Right renal pelvis (tissue), 4 donors: ENCODE data around the gene MMP15. TPM values are rescaled to one million over a fixed set of nuclear protein-coding genes. Genes with fewer than 3 reads are reported as not detected.
"Not testable (repeated sequence)": the region's sequence is repeated elsewhere in the genome, so short reads cannot be mapped to it uniquely, and the experiment has no call there.

Source experiments
- DNase-seq, 4 donors: peaks; one replicate each; pipeline ENCODE4 v3.0.0-alpha.2; 2013; ENCODE audit warnings: low read depth in 4 of 4, low spot score in 3 of 4, missing footprints in 1 of 4
- polyA plus RNA-seq, 4 donors: library from polyadenylated mRNA; unstranded; fragments of 120-200 nt; gene quantifications; one replicate each; pipeline ENCODE4 v1.2.1, GENCODE V29; 2013; ENCODE audit not compliant: insufficient read length in 4 of 4

MMP15 gene
- polyA plus RNA-seq, 4 donors: 13.7 to 22.2 (median 14.4) TPM

DNA sequence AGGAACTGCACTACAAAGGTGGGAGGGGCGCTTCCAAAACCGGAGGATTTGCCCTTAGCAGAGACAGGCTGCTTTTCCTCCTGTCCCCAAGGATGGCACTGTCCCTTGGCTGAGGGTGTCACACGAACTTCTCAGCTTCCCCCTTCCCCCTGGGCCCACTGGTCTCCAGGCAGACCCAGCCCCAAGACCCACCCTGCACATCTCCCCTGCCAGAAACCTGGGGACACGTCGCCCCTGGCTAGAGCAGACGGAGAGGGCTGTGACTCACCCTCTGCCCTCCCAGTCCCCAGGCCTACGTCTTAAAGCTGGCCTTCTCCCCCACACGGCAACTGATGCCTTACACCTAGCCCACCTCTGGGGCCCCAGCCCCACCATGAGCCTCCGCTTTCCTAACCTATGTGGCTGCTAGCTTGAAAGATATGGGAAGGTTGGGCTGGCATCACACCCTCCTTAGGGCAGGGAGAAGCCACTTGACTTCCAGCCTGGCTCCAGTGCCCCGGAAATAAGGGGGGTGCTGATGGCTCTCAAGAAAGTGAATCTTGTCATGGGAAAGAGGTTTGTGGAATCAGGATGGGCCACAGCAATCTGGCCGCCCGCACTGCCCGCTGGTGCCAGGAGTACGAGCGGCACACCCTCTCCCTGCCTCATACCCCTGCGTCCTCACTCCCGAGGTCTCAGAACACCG, 29.7 kb upstream of the MMP15 start:
- DNase-seq: no peak

DNA sequence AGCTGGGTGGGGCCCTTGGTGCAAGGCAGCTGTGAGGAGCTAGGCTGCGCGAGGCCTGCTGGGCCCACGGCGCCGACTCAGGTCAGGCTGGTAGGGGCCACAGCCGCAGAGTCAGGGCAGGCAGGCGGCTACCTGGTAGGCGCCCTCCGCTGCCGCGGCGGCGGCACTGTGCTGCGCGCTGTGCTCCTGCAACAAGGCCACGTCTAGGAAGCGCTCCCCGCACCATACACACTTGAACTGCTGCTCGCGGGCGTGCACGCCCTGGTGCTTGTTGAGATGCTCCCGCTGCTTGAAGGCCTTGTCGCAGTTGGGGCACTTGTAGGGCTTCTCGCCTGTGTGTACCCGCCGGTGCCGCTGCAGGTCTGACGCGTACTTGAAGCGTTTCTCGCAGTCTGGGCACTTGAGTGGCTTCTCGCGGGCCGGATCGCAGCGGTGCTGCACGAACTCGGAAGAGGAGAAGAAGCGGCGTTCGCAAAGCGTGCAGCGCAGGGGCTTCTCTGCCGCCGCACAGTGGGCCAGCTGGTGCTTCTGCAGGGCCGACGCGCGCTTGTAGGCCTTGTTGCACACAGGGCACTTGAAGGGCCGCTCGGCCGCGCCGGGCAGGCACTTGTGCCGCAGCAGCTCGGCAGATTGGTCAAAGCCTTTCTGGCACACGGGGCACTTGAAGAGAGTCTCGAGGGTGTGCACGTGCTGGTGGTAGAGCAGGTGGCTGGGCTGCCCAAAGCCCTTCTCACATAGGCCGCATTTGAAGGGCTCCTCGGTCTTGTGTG, 29.0 kb upstream of the MMP15 start:
- no peak for DNase-seq

DNA sequence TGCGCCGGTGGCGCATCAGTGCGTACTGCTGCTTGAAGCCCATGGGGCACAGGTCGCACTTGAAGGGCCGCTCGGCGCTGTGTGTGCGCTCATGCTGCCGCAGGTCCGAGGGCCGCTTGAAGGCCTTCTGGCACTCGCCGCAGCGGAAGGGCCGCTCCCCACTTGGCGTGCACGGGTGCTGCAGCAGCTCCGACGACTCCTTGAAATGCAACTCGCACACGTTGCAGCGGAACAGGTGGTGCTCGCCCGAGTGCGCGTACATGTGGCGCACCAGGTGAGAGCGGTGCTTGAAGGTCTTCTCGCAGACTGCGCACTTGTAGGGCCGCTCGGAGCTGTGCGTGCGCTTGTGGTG, 28.4 kb upstream of the MMP15 start:
- no peak for DNase-seq

DNA sequence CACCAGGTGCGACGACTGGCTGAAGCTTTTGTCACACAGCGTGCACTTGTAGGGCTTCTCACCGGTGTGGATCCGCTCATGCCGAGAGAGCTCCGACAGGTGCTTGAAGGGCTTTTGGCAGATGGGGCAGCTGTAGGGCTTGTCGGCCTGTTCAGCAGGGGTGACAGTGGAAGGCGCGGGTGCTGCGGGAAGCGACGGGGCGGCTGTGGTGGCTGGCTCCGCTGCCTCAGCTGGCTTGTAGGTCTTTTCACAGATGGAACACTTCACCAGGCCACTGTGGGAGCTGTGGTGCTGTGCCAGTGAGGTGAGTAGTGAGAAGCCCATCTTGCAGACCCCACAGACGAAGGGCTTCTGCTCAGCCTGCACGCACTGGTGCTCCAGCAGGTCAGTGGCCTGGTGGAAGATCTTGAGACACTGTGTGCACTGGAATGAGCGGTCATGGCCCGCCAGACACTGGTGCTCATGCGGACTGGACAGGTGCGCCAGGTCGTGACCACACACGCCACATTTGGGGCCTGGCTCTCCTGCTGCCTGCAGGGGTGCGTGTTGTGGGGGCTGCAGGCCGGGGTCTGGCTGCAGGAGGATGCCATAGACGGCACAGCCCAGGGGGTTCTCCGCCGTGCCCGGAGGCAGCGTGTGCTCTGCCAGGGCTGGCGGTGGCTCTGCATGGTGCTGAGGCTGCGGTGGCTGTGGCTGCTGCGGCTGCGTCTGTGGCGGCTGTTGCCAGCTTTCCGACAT, 27.9 kb upstream of the MMP15 start:
- no peak for DNase-seq

DNA sequence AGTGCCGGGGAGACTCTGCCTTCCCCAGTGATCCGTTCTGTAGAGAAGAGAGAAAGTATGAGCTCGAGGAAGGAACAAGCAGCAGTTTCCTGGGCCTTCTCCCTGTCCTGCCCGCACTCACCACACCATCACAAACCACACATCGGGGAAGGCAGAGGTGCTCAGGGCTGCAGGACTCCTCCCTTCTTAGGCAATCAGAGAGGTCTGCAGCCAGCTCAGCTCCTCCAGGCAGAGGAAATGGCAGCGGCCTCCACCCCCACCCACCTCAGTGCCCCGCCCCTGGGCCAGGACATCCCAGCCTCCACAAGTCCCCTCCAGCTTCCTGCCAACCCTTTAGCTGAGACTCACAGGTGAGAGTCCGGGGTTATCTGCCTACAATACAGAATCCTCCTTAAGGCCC, 27.1 kb upstream of the MMP15 start:
- no peak for DNase-seq

DNA sequence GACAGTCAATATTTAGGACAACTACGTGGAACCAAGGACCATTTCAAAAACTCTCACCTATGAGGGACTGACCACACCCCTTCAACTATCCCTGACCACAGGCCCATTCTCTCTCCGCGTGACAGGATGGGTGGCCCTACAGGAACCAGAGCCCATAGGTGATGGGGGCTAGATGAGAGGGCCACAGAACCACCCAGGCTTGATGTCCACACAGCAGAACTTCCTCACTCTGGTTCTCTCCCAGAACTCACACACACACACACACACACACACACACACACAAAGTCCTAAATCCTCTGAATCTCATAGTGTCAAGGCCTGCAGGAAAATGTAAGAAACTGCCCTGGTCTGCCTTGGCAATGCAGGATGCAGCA, 26.6 kb upstream of the MMP15 start:
- no peak for DNase-seq

DNA sequence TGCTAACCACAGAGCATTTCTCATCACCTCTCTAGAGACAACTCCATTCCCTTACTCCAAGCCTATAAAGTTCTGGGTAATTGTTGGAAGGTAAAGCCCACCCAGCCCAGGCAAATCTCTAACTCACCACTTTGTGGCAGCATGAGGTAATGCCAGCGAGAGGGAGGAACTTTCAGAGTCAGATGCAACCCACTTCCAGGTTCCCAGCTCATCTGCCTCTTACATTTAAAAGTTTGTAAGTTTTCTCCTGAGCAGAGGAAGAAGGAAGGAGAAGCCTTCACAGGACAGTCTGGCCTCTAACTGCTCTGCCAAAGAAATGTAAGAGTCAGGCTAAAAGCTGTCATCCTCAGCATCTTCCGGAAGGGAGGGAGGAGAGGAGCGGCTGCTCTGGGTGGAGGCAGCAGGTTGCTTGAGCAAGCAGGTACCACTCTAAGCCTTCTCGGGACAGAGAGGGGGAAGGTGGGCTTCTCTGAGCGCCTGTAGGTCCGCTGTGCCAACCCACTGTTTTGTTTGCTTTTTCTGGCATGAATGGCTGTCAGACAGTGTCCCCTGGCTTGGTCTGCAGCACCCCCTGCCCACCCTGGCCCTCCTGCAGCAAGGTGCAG, 26.1 kb upstream of the MMP15 start:
- DNase-seq: no peak

DNA sequence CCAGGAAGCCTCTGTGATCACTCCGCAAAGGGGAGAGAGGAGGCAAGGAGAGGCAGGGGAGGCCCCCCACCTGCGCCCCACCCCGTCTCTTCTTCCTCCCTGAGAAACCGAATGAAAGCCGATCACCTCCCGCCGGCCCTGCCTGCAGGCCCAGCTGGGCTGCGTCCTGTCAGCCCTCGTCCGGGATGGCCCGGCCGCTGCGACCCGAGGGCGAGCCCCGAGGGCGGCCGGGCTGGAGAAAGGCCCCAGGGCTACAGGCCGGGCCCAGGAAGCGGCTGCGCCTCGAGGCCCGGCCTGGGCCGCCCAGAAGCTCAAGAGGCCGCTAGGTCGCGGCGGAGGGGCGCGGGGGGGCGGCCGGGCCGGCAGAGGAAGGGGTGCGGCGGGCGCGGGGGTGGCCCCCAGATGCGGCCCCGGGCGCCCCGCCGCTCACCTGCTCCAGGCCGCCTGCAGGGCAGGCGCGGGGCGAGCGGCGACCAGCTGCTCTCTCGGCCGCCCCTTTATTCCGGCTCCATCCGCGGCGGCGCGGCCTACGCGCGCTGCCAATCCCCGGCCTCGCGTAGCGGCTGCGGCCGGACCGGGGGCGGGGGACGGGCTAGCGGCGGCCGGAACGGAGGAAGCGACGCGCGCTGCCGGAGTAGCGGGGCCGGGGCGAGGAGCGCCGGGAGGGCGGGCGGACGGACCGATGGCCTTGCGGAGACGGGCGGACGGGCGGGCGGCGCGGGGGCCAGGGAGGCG, 25.4 kb upstream of the MMP15 start, which contains the start of gene ZNF319:
ZNF319 (minus strand) TSS at position 702 of the 735 bp plus-strand sequence. CDS start 2,407 bp downstream, outside the sequence.
- no peak for DNase-seq

DNA sequence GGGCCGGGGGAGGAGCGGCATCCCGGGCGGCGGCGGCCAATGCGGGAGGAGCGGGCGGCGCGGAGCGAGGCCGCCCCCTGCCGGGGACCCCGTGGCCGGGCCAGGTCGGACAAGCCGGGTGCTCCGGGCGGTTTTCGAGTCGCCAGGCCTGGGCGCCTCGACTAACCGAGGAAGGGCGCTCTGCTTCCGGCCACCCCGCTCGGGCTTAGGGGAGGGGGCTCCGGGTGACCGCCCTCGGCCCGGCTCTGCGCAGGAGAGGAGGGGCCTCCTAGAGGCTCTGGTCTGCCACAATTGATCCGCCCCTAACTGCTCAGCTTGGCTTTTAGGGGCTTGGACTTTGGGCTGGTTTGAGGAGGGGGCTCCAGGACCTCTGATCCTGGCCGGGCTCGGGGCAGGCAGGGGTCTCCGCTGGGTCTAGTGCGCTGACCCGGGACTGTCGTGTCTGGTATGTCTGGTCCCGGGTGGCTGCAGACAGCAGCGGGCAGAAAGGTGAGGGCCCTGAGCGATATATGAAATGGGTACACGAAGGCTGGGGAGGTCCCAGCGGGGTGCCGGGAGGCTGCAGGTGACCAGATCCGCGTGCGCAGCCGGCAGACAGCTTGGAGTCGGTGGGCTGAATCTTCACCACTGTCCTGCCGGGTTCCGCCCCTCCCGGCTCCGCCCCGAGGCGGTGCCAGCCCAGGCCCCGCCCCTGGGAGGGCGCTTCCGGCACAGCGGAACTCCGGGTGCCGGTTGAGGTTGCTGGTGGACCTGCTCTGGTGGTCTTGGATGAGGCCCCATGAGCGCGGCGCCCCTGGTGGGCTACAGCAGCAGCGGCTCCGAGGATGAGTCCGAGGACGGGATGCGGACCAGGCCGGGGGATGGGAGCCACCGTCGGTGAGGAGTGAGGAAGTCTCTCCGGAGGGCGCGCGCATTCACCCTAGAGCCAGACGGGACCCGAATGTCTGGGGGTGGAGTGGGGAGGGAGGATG, 24.6 kb upstream of the MMP15 start, which contains the start of gene USB1:
USB1 (plus strand) TSS at position 702 of the 971 bp plus-strand sequence; CDS start at position 779, 77 bp downstream.
- peak in 3 of 4 donors; percentile 47 to 80 (median 68) for DNase-seq

DNA sequence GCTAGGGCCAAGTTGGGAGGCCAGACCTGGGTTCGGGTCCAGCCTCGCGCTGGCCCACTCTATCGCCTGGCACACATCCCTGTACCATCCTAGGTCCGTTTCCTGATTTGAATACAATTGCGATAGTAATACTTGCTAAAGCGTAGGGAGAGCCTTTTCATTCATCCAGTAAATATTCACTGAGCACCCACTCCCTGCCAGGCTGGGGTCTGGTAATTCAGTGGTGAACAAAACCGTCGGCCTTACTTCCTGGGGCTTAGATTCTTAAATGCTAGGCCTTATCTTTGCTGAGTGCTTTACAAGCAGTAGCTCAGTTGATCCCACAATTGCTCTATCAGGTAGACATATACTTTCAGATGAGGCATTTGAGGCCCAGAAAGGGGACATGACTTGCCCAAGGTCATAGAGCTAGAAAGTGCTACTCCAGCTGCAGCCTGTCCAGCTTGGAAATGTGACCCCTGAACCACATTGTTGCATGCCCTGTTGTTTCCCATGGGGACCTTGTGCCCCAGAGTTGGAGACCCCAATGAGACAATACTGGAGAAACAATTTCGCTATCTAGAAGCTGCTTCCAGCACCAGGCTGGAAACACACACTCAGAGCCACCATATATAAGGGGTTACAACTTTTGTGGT, 23.7 kb upstream of the MMP15 start:
- no peak for DNase-seq

DNA sequence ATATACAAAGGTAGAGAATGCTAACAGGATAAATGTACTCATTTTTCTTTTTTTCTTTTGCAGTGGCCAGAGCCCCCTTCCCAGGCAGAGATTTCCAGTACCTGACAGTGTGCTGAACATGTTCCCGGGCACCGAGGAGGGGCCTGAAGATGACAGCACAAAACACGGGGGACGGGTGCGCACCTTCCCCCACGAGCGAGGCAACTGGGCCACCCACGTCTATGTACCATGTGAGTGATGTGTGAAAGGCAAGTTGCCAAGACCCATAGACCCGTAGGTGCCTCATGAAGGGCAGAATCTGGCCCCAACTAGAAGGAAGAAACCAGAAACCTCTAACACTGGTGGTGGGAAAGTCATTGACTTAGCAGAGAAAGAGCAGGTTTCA, 23.1 kb upstream of the MMP15 start:
- DNase-seq: no peak

DNA sequence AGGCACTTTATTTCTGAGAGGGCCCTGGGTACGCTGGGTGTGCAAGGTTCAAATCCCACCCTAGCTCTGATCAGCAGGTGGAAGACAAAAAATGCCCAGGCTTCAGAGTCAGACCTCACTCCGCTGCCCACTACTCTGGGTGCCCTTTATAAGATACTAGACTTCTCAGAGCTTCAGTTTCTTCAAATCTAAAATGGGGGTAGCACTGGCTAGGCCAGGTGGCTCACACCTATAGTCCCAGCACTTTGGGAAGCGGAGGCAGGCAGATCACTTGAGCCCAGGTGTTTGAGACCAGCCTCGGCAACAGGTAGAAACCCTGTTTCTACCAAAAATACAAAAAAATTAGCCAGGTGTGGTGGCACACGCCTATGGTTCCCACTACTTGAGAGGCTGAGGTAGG, 22.6 kb upstream of the MMP15 start:
- DNase-seq: no peak

DNA sequence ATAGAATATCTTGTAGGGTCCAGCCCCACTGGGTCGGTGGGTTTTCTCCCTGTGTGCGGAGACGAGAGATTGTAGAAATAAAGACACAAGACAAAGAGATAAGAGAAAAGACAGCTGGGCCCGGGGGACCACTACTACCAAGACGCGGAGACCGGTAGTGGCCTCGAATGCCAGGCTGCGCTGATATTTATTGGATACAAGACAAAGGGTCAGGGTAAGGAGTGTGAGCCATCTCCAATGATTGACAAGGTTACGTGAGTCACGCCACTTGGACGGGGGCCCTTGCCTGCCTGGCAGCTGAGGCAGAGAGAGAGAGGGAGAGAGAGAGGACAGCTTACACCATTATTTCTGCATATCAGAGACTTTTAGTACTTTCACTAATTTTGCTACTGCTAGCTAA, 20.8 kb upstream of the MMP15 start:
- not testable (repeated sequence) for DNase-seq

DNA sequence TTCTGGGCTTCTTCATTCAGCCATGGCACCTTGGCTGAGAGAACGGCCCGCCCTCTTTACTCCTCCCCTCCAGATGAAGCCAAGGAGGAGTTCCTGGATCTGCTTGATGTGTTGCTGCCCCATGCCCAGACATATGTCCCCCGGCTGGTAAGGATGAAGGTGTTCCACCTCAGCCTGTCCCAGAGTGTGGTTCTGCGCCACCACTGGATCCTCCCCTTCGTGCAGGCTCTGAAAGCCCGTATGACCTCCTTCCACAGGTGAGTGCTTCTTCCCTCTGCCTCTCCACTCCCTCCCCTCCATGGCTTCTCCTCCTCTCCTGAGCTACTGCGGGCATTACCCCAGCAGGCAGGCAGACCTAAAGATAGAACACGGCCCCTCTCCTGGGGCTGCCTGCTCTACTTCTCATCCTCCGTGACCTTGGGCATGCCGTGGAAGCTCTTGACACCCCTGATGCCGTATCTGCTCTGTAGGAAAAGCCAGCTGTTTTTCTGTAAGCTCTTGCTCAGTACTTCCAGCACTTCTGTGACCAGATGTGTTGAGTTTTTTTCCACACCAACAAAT, 15.6 kb upstream of the MMP15 start:
- DNase-seq: no peak

DNA sequence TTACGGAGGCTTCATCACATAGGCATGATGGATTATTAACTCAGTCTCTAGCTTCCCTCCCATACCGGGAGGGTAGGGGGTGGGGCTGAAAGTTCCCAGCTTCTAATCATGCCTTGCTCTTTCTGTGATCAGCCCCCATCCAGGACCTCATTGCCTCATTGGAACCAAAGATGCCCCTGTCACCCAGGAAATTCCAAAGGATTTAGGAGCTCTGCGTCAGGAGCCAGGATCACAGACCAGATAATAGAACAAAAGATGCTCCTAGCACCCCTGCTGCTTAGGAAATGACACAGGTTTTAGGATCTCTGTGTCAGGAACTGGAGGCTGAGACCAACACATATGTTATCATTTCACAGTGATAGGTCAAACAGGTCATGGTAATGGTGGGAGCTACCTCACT, 14.7 kb upstream of the MMP15 start:
- DNase-seq: no peak

DNA sequence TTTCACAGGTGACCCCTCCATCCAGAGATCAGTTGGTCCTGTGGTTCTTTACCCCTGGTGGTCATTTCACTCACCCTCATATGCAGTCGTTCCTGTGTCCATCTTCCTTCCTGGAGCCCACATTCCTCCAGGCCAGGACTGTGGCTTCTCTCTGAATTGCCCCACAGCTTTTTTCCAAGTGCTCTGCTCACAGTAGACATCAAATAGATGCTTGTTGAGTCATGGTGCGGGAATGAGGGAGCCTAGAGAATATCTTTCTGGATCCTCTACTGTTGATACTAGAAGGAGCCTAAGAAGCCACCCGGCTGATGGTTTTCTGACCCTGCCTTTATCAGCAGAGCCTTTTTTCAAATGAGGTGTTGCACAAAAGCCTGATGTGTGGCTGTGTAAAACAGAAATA, 13.9 kb upstream of the MMP15 start:
- DNase-seq: no peak

DNA sequence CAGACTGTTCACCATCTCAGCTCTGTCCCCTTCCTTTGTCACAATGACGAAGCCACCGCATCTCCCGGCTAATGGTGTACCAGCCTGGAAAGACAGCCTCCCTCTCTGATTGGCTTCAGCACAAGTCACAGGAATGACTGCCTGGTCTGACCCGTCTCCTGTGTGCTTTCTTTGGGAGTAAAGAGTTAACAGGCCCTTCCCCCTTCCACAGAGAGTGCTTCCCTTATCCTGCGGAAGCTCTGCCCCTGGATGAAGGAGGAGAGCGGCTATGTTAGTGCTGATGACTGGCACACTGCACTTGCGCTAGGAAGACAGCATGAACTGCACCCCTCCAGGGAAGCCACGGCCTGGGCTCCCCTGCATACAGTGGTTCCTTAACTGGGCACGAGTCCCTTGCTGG, 13.1 kb upstream of the MMP15 start:
- no peak for DNase-seq

DNA sequence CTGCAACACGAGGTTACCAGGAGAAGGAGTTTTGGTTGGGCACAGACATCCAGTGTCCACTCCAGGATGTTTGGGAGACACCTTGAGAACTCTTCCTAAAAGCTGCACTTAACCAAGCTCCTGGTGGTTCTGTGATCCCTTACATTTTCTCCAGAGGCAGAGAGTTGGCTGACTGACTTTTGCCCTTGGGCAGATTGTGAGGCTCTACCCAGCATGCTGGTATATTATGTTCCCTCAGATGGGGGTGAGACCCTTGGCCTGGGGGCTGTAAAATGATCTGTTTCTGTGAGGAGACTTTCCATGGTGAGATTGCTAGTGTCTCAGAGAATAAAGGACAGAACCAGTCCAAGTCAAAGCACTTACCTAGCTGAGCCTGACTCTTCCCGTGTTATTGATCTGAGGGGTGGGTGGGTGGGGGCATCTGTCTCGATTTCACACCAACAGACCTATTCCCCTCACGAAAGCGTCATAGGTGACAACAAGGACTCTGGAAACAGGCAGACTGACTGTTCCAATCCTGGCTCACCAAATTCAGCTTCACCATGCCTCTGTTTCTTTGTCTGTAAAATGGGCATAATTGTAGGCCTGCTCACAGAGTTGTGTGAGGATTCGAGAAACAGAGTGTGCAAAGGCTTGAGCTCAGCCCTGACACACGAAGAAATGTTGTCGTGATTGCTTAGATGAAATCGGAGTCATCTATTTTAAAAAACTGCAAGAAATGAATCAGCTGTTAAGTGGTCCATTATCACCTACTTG, 12.2 kb upstream of the MMP15 start:
- DNase-seq: no peak
